Measurements from ENCODE around the gene PDLIM5. TPM values are rescaled to one million over a fixed set of nuclear protein-coding genes. Genes with fewer than 3 reads are reported as not detected.
"Not testable (repeated sequence)": the region's sequence is repeated elsewhere in the genome, so short reads cannot be mapped to it uniquely, and the experiment has no call there.

Gene PDLIM5
- total RNA-seq, 1 experiment from 2014 or later, result 21.2 TPM

DNA sequence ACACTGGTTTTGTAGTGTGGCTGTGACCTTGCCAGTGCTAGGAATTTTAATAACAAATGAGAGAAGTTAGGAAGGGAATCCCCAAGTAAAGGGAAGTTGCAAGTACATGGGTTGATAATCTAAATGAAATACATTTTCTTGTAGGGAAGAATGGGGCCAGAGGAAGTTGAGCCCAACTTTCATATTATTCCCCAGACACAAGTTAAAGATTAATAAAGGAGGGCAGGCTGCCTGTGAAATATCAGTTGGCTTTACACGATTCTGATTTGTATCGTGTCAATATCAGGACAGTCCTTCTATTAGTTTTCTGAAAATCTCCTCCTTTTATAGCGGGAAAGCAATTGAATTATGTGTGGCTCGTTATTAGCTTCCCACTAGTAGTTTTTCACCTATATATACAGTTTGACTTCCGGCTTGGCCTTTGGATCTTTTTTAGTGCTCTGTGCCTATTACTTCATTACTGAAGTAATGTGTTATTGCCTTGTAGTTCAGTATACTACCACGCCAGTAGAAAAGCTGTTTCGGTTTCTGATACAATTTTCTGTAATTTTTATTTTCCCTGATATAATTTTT, 1.7 kb downstream of the PDLIM5 start:
- in situ Hi-C loops (cut with HindIII; ENCODE audit: low pct_unique_long_range_greater_than_20kb, low sequenced_read_pairs), result no loop called here
- no peak for DNase-seq (ENCODE audit: low read depth, low spot score)

- DNase-seq (ENCODE audit: low read depth, low spot score), result no peak
- in situ Hi-C loops (cut with HindIII; ENCODE audit: low pct_unique_long_range_greater_than_20kb, low sequenced_read_pairs), result no loop called here
Observed at GRCh38 chr4:94454405-94454804, 2.7 kb downstream of the PDLIM5 start.

- in situ Hi-C loops (cut with HindIII; ENCODE audit: low pct_unique_long_range_greater_than_20kb, low sequenced_read_pairs), result no loop called here
- no peak for DNase-seq (ENCODE audit: low read depth, low spot score)
Observed at GRCh38 chr4:94455081-94455480, 3.3 kb downstream of the PDLIM5 start.

DNA sequence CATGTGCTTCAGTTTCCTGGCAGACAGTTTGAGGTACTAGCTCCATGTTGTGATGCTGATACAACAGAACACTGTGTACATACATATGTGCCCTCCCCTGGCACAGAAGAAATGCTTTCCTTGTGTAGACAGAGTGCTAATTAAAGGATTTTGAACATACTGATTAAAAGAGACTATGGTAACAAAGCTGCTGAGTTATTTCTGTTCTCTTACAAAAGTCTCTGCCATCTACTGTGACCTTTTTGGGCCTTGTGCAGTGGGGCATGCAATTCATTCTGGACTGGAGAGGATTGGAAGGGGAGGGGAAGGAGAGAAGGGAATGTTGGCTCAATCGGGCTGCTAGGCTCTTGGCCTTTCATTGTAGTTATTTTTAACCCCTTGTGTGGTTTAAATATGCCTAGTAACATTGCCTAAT, 6.0 kb downstream of the PDLIM5 start:
- in situ Hi-C loops (cut with HindIII; ENCODE audit: low pct_unique_long_range_greater_than_20kb, low sequenced_read_pairs), result no loop called here
- peak; percentile 64 for DNase-seq (ENCODE audit: low read depth, low spot score)

- DNase-seq (ENCODE audit: low read depth, low spot score), result no peak
- in situ Hi-C loops (cut with HindIII; ENCODE audit: low pct_unique_long_range_greater_than_20kb, low sequenced_read_pairs), result no loop called here
Observed at GRCh38 chr4:94458682-94459081, 6.9 kb downstream of the PDLIM5 start.

DNA sequence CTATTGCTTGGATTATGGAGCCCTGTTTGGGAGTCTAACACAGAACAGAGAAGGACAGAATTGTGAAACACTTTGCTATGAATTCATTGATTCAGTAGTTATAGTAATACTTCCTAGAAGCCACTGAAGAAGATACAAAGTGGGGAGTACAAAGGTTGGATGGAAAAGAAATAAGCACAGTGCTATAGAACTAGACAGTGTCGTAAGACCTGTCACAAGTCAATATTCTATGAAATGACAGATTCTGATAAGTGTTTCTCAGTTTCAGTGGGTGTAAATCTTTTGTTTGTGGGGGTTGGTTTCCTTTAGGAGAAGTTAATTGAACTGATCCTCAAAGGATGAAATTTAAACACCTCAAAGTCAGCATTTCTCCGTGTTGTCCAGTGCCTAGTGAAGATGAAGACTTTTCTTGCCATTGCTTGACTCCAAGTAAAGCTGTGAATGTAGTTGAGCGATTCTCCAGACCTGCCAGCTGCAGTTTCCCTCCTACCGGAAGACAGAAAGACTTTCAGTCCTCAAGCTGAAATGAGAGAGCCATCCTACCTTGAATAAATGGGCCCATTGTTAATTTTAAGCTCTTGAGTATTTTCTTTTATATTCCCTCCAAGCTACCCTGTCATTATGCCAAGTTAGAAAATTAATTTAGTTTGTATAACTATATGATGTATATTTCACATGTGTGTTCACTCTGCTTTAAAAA, 7.9 kb downstream of the PDLIM5 start:
- DNase-seq (ENCODE audit: low read depth, low spot score), result peak; percentile 80
- in situ Hi-C loops (cut with HindIII; ENCODE audit: low pct_unique_long_range_greater_than_20kb, low sequenced_read_pairs), result no loop called here

DNA sequence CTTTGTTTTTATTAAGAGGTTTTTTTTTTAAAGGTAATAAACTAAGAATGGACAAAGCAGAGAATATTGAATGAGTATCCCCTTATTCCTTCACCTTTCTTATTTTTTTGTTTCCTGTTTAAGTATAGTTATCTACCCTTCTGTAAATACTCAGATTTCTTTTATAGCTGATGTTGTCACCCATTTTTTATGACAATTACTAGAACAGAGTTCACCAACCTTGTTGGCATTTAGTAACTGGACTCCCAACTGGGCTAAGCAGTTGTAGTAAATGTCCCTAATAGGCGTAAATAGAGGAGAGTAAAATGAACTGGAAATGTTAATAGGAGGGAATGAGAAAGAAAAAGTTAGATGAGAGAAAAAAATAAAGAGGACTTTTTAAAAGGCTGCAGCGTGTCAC, 9.8 kb downstream of the PDLIM5 start:
- no peak for DNase-seq (ENCODE audit: low read depth, low spot score)
- in situ Hi-C loops (cut with HindIII; ENCODE audit: low pct_unique_long_range_greater_than_20kb, low sequenced_read_pairs), result no loop called here

- in situ Hi-C loops (cut with HindIII; ENCODE audit: low pct_unique_long_range_greater_than_20kb, low sequenced_read_pairs), result no loop called here
- no peak for DNase-seq (ENCODE audit: low read depth, low spot score)
Observed at GRCh38 chr4:94462572-94462971, 10.8 kb downstream of the PDLIM5 start.

- DNase-seq (ENCODE audit: low read depth, low spot score), result no peak
- in situ Hi-C loops (cut with HindIII; ENCODE audit: low pct_unique_long_range_greater_than_20kb, low sequenced_read_pairs), result no loop called here
Observed at GRCh38 chr4:94463771-94464170, 12.0 kb downstream of the PDLIM5 start.

DNA sequence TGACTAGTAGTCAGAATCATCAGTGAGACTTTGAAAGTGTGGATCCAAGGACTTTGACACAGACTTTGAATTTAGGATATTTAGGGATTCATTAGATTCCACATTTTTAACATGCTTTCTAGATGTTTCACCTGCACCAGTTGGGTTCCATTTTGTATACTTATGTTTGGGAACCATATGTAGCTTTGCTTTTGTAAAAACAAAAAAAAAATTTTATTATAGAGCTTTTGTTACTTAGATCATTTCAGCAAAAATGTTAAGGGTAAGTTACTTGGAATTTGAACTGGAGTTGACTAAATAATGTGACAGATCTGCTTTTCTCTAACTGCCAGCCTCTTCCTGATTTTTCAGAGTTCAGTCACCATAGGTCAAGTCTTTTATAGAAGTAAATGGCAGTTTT, 14.6 kb downstream of the PDLIM5 start:
- DNase-seq (ENCODE audit: low read depth, low spot score), result no peak
- in situ Hi-C loops (cut with HindIII; ENCODE audit: low pct_unique_long_range_greater_than_20kb, low sequenced_read_pairs), result no loop called here

- in situ Hi-C loops (cut with HindIII; ENCODE audit: low pct_unique_long_range_greater_than_20kb, low sequenced_read_pairs), result no loop called here
- DNase-seq (ENCODE audit: low read depth, low spot score), result no peak
Observed at GRCh38 chr4:94466923-94467322, 15.2 kb downstream of the PDLIM5 start.

- in situ Hi-C loops (cut with HindIII; ENCODE audit: low pct_unique_long_range_greater_than_20kb, low sequenced_read_pairs), result no loop called here
- DNase-seq (ENCODE audit: low read depth, low spot score), result no peak
Observed at GRCh38 chr4:94468093-94468769, 16.5 kb downstream of the PDLIM5 start.

GRCh38 chr4:94469221-94469784, 17.6 kb downstream of the PDLIM5 start:
- DNase-seq (ENCODE audit: low read depth, low spot score), result no peak
- in situ Hi-C loops (cut with HindIII; ENCODE audit: low pct_unique_long_range_greater_than_20kb, low sequenced_read_pairs), result no loop called here

- no peak for DNase-seq (ENCODE audit: low read depth, low spot score)
- in situ Hi-C loops (cut with HindIII; ENCODE audit: low pct_unique_long_range_greater_than_20kb, low sequenced_read_pairs), result no loop called here
Observed at GRCh38 chr4:94470132-94470531, 18.4 kb downstream of the PDLIM5 start.

DNA sequence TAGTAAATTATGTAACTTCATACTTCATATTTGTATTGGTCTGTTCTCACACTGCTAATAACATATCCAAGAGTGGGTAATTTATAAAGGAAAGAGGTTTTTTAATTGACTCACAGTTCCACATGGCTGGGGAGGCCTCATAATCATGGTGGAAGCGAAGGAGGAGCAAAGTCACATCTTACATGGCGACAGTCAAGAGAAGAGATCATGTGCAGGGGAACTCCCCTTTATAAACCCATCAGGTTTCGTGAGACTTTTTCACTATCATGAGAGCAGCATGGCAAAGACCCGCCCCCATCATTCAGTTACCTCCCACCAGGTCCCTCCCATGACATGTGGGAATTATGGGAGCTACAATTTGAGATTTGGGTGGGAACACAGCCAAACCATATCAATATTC, 19.0 kb downstream of the PDLIM5 start:
- in situ Hi-C loops (cut with HindIII; ENCODE audit: low pct_unique_long_range_greater_than_20kb, low sequenced_read_pairs), result not testable (repeated sequence)

DNA sequence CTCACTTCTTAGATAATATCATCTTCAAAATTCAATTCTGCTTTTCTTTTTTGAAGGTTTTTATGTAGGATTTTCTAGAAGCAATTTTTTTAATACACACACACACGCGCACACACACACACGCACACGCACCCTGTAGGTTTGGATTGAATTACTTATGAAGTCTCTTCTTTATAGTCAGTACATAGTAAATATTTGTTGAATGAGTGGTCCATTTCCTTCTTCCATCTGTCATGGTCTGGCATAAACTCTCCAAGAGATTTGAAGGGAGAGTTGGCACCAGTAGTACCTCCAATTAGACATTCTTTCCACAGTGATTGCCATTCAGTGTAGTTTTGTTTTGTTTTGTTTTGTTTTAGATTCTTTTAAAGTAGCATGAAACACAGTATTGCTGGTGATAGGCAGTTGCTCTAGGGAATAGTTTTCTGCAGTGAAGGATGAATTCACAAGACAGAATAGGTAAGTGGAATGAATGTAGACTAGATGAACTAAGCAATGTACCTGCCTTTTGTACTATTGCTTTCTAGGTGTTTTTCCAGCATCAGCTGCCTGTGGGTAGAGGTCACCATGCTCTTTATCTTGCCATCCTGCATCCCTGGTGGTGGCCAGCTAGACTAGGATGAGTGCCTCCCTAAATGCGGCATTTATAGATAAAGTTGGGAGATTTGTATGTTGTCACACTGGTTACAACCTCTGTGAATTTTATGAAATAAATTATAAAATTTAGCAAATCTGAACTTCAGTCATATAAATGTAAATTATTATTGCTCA, 20.5 kb downstream of the PDLIM5 start:
- in situ Hi-C loops (cut with HindIII; ENCODE audit: low pct_unique_long_range_greater_than_20kb, low sequenced_read_pairs), result no loop called here
- no peak for DNase-seq (ENCODE audit: low read depth, low spot score)

More for the DNA sequence above, 19.0 kb downstream of the PDLIM5 start:
- DNase-seq (ENCODE audit: low read depth, low spot score), result not testable (repeated sequence)

GRCh38 chr4:94475050-94475449, 23.3 kb downstream of the PDLIM5 start:
- DNase-seq (ENCODE audit: low read depth, low spot score), result no peak
- in situ Hi-C loops (cut with HindIII; ENCODE audit: low pct_unique_long_range_greater_than_20kb, low sequenced_read_pairs), result no loop called here

DNA sequence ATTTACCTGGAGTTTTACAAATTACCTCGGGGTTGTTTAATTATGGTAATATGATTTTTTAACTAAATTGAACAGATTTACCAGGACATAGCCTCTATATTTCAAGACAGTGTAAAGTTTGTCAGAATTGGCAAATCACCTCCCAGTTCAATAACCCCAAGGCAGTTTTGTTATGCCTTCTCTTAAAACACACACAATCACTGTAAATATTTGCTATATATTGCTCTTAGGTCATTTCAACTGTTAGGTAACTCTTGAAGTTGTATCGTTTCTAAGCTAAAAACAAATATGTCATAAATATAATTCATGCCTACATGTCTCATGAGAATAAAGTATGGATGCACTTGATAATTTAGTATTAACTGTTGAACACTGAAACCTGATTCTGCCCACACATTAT, 24.1 kb downstream of the PDLIM5 start:
- no peak for DNase-seq (ENCODE audit: low read depth, low spot score)
- in situ Hi-C loops (cut with HindIII; ENCODE audit: low pct_unique_long_range_greater_than_20kb, low sequenced_read_pairs), result no loop called here

Data from SK-MEL-5 (cell line).